ENCODE results near the gene GFI1B.

GRCh38 chr9:132946631-132947295, 31.7 kb upstream of the GFI1B start:
- TF ChIP-seq CTCF (IDR thresholded peaks at IDR 0.05) (no peak), POLR2A (IDR thresholded peaks at IDR 0.05) (no peak)

Data from lower leg skin (tissue), 3 donors.